ENCODE data around the gene RDM1. TPM values are rescaled to one million over a fixed set of nuclear protein-coding genes. Genes with fewer than 3 reads are reported as not detected.

RDM1 gene
- polyA plus RNA-seq, 3 donors = not detected

- Histone ChIP-seq H3K4me3 (replicated peaks in 1 of 3; ENCODE audit: low read depth in 2 of 3, low read length in 3 of 3) (no peak overlapping the region), H3K27me3 (ENCODE audit: control insufficient read depth in 2 of 2, insufficient read depth in 2 of 2, low read length in 2 of 2) (no peaks in the 10 kb centered on the region), H2AFZ (ENCODE audit: insufficient read depth, low read depth, low read length, poor library complexity, severe bottlenecking) (no peak overlapping the region), H3K36me3 (replicated peaks in 1 of 2; ENCODE audit: control insufficient read depth in 1 of 2, insufficient read depth in 2 of 2, low read length in 2 of 2) (no peaks in the 10 kb centered on the region), H3K9me3 (replicated peaks in 1 of 2; ENCODE audit: control insufficient read depth in 1 of 2, insufficient read depth in 1 of 2, low read length in 2 of 2) (no peaks in the 10 kb centered on the region), H3K27ac (ENCODE audit: low read depth in 1 of 2, low read length in 2 of 2) (no peak overlapping the region), H4K20me1 (ENCODE audit: insufficient read depth, low read length) (no peaks in the 10 kb centered on the region), H3K4me2 (replicated peaks; ENCODE audit: extremely low read depth, low read length, poor library complexity, severe bottlenecking) (no peak overlapping the region), H3K79me2 (ENCODE audit: insufficient read depth, low read length) (no peaks in the 10 kb centered on the region), H3K4me1 (ENCODE audit: control insufficient read depth in 1 of 2, insufficient read depth in 2 of 2, low read length in 2 of 2) (peaks cover 20 to 26% of the 10 kb centered on the region in 2 donors), H3K9ac (ENCODE audit: insufficient read depth, low read length, poor library complexity, severe bottlenecking) (no peak overlapping the region)
- H3K27ac Mint-ChIP-seq = no peak overlapping the region
- no peaks in the 10 kb centered on the region for H3K9me3 Mint-ChIP-seq
- DNase-seq = no peak
- intact Hi-C loops (cut with micrococcal nuclease) = no loop called here
- no peak overlapping the region for H3K4me3 Mint-ChIP-seq
- peaks cover 0 to 9% (median 5%) of the 10 kb centered on the region in 3 donors for H3K27me3 Mint-ChIP-seq (ENCODE audit: low read depth in 3 of 3)
- no peak for TF ChIP-seq CTCF (IDR thresholded peaks at IDR 0.05)
- no peaks in the 10 kb centered on the region for H3K36me3 Mint-ChIP-seq
- WGBS (ENCODE audit: insufficient coverage) = no CpG with 5 or more reads among the region's 4 CpGs
- peaks cover 39% of the 10 kb centered on the region for H3K4me1 Mint-ChIP-seq
These were observed 39.3 kb downstream of the RDM1 start for GRCh38 chr17:35891269-35891668.

DNA sequence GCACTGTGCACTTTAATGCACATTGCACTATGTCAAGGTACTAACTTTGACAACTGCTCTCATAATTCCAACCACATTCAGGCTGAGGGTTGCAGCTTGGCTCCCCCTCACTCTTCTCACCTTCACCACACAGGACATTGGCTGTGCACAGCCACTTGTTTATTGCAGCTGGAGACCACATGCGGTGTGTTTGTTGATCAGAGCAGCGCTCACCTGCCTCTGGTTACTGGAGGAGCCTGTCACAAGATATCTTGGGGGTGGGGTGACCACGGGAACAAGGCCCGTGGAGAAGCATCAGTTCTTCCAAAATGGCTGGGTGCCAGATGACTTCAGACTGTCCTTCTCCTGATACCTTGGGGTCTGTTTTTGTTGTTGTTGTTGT lies 39.8 kb downstream of the RDM1 start:
- Histone ChIP-seq H3K27ac (ENCODE audit: low read depth in 1 of 2, low read length in 2 of 2) (no peak overlapping the region), H3K36me3 (replicated peaks in 1 of 2; ENCODE audit: control insufficient read depth in 1 of 2, insufficient read depth in 2 of 2, low read length in 2 of 2) (no peaks in the 10 kb centered on the region), H4K20me1 (ENCODE audit: insufficient read depth, low read length) (no peaks in the 10 kb centered on the region), H3K9me3 (replicated peaks in 1 of 2; ENCODE audit: control insufficient read depth in 1 of 2, insufficient read depth in 1 of 2, low read length in 2 of 2) (no peaks in the 10 kb centered on the region), H3K27me3 (ENCODE audit: control insufficient read depth in 2 of 2, insufficient read depth in 2 of 2, low read length in 2 of 2) (no peaks in the 10 kb centered on the region), H3K4me1 (ENCODE audit: control insufficient read depth in 1 of 2, insufficient read depth in 2 of 2, low read length in 2 of 2) (peaks cover 15 to 21% of the 10 kb centered on the region in 2 donors), H3K4me3 (replicated peaks in 1 of 3; ENCODE audit: low read depth in 2 of 3, low read length in 3 of 3) (no peak overlapping the region), H2AFZ (ENCODE audit: insufficient read depth, low read depth, low read length, poor library complexity, severe bottlenecking) (no peak overlapping the region), H3K79me2 (ENCODE audit: insufficient read depth, low read length) (no peaks in the 10 kb centered on the region), H3K9ac (ENCODE audit: insufficient read depth, low read length, poor library complexity, severe bottlenecking) (no peak overlapping the region), H3K4me2 (replicated peaks; ENCODE audit: extremely low read depth, low read length, poor library complexity, severe bottlenecking) (no peak overlapping the region)
- Mint-ChIP-seq H3K27ac (no peak overlapping the region), H3K4me1 (peaks cover 34% of the 10 kb centered on the region), H3K4me3 (no peak overlapping the region), H3K36me3 (no peaks in the 10 kb centered on the region), H3K27me3 (ENCODE audit: low read depth in 3 of 3) (peaks cover 0 to 9% (median 7%) of the 10 kb centered on the region in 3 donors), H3K9me3 (no peaks in the 10 kb centered on the region)
- WGBS (ENCODE audit: insufficient coverage) = 89% methylated on average over 3 of the region's 4 CpGs
- no peak for TF ChIP-seq CTCF (IDR thresholded peaks at IDR 0.05)
- DNase-seq = no peak
- intact Hi-C loops (cut with micrococcal nuclease) = no loop called here

Data from CD14-positive monocyte (primary cell).